CD4-positive, alpha-beta T cell treated with Interleukin-10 for 1 hour (primary cell): ENCODE data around the gene TRIM9.

Experiments
- DNase-seq: peaks from one replicate; pipeline ENCODE4 v3.0.0-alpha.2; 2020

Gene TRIM9

GRCh38 chr14:51094901-51095853 is at the start of gene TRIM9:
Gene TRIM9, minus strand, starts transcription at chr14:51095105. Its CDS starts 166 bp downstream, at chr14:51094939.
- peak; percentile 93 for DNase-seq

DNA sequence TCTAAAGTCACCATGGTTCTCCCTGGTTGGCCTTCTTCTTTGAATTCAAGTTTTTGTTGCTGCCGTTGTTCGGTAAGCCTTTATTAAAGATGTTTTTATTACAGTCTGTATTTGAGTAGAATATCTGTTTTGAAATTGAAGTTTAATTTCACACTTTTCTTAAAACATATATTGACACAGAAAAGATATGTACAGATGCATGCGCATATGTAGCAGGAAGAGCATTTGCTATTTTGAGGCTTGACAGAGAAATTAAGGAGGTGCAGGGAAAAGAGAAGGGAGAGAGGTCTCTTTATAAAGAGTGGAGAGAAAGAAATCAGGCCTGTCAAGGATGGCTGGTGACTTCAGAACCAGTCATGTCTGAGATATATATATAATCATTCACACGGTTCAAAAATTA is 46.0 kb upstream of the TRIM9 start:
- DNase-seq, result no peak

- DNase-seq, result no peak
These were observed 45.4 kb upstream of the TRIM9 start for GRCh38 chr14:51140338-51140737.

GRCh38 chr14:51139121-51139681 is 44.3 kb upstream of the TRIM9 start:
- DNase-seq, result no peak

DNA sequence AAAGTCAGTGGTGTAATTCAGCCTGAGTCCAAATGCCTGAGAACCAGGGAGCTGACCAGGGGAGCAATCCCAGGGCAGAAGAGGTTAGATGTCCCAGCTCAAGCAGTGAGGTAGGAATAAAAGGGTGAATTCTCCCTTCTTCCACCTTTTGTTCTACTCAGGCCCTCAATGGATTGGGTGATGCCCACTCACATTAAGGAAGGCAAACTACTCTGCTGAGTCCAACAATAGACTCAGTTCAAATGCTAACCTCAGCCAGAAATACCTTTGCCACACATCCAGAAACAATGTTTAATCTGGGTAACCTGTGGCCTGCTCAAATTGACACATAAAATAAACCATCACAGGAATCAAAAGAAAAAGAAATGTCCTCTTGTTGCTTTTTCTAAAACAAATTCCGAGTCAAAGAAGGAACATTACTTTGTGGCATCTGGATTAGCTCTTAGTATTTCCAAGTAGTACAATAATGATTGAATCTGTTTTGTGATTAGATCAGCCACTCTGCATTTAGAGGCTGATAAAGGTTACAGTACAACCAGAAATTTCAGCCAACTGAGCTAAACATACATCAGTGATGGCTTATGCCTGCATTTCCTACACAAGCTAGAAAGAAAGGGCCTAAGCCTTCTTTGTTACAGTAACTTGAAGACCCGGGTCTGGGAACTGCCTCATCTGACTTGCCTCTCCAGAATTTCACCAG is 43.6 kb upstream of the TRIM9 start:
- DNase-seq, result no peak

DNA sequence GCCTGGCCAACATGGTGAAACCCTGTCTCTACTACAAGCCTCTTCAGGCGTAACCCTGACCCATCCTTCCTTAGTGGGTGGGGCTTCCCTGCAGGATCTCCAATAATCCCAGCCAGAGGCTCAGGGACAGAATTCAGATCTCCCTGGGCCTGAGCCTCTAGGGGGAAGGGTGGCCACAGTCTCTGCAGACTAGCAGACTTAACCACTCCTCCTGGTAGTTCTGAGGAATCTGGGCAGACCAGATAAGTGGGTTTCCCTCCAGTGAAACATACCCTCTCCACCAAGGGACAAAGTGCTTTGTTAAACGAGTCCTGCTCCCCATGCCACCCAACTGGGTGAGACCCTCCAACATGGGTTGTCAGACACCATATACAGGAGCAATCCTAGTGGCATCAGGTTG is 36.6 kb upstream of the TRIM9 start:
- DNase-seq, result no peak

DNA sequence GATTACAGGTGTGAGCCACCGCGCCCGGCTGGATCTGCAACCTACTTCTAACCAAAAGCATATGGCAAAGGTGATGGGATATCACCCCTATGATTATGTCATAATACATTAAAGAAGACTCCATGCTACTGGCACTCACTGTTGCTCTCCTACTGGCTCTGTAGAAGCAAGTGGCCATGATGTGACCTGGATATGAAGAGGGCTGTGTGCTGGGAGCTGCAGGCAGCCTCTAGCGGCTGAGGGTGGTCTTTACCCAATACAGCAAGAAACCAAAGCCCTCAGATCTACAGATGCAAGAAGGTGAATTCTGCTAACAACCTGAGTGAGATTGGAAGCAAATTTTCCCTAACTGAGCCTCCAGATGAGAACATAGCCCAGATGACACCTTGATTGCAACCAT is 34.2 kb upstream of the TRIM9 start:
- DNase-seq, result no peak

GRCh38 chr14:51124029-51124428 is 29.1 kb upstream of the TRIM9 start:
- no peak for DNase-seq

GRCh38 chr14:51121096-51121495 is 26.2 kb upstream of the TRIM9 start:
- no peak for DNase-seq

DNA sequence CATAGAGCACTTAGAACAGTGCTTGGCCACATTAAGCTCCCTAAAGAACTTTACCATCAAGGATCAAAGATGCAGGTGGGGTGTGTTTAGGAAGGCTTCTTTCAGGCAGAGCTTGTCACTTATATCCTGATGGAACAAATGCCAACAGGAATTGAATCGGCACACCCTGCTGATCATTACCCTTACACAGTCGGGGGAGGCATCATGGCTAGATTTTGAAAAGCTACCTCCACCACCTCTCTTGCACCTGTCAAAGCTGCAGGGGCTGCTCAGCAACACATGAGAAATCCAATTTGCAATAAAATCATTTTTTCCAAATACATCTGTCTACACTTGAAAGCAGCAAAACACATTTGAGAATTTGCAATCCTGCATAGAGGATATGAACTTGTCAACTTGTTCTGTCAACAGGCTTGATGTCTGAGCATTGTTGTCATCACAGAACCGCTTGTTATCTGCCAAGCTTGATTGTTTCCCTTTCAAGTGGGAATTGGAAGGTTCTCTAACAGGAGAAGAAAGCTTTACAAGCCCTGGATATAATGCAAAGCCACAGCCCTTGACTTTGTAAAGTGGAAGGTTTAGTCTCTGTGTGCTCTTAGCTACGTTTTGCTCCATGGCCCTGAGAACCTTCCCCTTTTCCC is 24.6 kb upstream of the TRIM9 start:
- DNase-seq, result no peak

GRCh38 chr14:51118993-51119392 is 24.1 kb upstream of the TRIM9 start:
- no peak for DNase-seq

GRCh38 chr14:51117593-51117992 is 22.7 kb upstream of the TRIM9 start:
- DNase-seq, result no peak

- DNase-seq, result no peak
These were observed 21.8 kb upstream of the TRIM9 start for GRCh38 chr14:51116682-51117081.

GRCh38 chr14:51109651-51110050 is 14.7 kb upstream of the TRIM9 start:
- no peak for DNase-seq

- DNase-seq, result no peak
These were observed 12.9 kb upstream of the TRIM9 start for GRCh38 chr14:51107801-51108200.

- no peak for DNase-seq
These were observed 9.6 kb upstream of the TRIM9 start for GRCh38 chr14:51104467-51104866.

GRCh38 chr14:51097287-51097686 is 2.4 kb upstream of the TRIM9 start:
- no peak for DNase-seq

DNA sequence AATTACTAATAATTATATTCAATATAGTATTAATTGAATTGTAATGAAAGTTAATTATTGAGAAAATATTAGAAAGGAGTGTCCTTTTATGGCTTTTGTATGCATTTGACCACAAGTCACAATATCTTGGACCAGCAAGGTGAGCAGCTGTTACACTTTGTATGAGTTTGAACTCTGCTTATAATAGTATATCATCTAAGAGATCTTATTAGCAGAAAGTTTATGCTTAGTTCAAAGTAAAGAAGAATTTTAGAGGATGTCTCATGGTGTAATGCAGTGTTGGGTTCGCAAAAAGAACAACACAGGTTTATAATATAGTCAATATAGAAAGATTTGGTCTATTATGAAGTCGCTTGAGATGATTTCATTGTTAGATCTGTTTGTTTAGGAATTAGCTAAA is 2.0 kb upstream of the TRIM9 start:
- DNase-seq, result no peak

DNA sequence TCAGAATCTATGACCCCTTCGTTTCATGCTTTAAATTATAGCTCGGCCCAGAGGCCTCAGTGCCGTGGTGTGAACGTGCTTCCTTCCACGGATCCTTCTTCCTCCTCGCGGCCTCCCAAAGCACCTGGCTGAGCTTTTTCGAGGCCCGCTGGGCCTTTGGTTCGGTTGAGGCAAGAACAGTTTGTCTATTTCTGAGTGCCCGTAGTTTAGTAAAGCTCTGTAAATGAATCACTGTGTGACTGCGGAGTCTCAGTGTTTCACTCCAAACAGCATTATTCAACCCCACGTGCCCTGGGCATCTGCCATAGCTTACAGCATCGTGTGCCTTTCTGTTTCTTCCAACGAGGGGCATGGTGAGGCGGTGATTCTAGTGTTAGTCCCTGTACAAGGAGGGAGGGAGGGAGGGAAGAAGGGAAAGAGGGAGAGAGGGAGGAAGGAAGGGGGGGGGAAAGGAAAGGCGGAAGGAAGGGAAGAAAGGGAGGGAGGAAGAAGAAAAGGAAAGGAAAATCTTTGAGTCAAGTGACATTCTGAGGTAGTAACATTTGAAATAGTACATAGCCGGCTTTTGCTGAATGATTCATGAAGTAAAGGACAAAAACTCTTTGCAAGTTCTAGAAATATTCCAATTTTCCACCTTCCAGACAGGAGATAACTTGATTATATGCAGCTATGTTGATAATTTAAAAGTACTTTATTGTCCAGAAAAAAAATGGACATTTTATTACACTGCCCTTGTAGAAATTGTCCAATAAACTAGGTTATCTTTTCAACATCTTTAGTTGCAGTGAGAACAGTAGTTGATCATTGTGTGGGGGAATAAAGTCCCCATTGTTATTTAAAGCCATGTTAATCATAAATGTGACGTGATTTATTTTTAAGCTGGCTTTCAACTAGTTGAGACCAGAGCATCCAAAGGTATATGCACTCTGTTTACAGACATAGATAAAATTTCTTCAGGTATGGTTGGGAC is 1.2 kb upstream of the TRIM9 start:
- peak; percentile 3 for DNase-seq

GRCh38 chr14:51094282-51094821 is 553 bp downstream of the TRIM9 start:
- DNase-seq, result no peak

GRCh38 chr14:51093371-51094281 is 1.3 kb downstream of the TRIM9 start:
- peak; percentile 54 for DNase-seq
